ENCODE results near the gene TADA1.

- TF ChIP-seq, protein P1, sequence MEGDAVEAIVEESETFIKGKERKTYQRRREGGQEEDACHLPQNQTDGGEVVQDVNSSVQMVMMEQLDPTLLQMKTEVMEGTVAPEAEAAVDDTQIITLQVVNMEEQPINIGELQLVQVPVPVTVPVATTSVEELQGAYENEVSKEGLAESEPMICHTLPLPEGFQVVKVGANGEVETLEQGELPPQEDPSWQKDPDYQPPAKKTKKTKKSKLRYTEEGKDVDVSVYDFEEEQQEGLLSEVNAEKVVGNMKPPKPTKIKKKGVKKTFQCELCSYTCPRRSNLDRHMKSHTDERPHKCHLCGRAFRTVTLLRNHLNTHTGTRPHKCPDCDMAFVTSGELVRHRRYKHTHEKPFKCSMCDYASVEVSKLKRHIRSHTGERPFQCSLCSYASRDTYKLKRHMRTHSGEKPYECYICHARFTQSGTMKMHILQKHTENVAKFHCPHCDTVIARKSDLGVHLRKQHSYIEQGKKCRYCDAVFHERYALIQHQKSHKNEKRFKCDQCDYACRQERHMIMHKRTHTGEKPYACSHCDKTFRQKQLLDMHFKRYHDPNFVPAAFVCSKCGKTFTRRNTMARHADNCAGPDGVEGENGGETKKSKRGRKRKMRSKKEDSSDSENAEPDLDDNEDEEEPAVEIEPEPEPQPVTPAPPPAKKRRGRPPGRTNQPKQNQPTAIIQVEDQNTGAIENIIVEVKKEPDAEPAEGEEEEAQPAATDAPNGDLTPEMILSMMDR (conservative IDR thresholded peaks at IDR 0.05 in 1 of 2, IDR thresholded peaks at IDR 0.05 in 1 of 2; ENCODE audit: extremely low read depth in 1 of 2, insufficient read depth in 1 of 2, low read depth in 1 of 2, low read length in 2 of 2), result no peak
- no peak for TF ChIP-seq EZH2 (IDR thresholded peaks at IDR 0.05; ENCODE audit: borderline replicate concordance, low read length)
Observed at GRCh38 chr1:166882893-166883292, 6.8 kb upstream of the TADA1 start.
